Activated CD4-positive, CD25-positive, alpha-beta regulatory T cell treated with anti-CD3 and anti-CD28 coated beads, Interleukin-2, amount 50 U/mL, for 16 hours (primary cell): Measurements from ENCODE around the gene HLA-DQB1.
A peak's percentile ranks its signal among the peaks of the same experiment; 100 is the strongest.
"Not testable (repeated sequence)": the region's sequence is repeated elsewhere in the genome, so short reads cannot be mapped to it uniquely, and the experiment has no call there.

ENCODE experiments used
- DNase-seq: peaks from one replicate; pipeline ENCODE4 v3.0.0-alpha.2; 2020; ENCODE audit warnings: low read depth, low spot score

Gene HLA-DQB1

GRCh38 chr6:32666420-32667300, at the start of gene HLA-DQB1:
Gene HLA-DQB1, minus strand, starts transcription at chr6:32666657. Its CDS starts 50 bp downstream, at chr6:32666607.
- peak; percentile 40 for DNase-seq

GRCh38 chr6:32713241-32713640, 46.8 kb upstream of the HLA-DQB1 start:
- no peak for DNase-seq

- DNase-seq, result no peak
Observed at GRCh38 chr6:32709625-32710024, 43.2 kb upstream of the HLA-DQB1 start.

- DNase-seq, result not testable (repeated sequence)
Observed at GRCh38 chr6:32705164-32705563, 38.7 kb upstream of the HLA-DQB1 start.

- no peak for DNase-seq
Observed at GRCh38 chr6:32703347-32703746, 36.9 kb upstream of the HLA-DQB1 start.

GRCh38 chr6:32700391-32701040, 34.1 kb upstream of the HLA-DQB1 start:
- peak; percentile 6 for DNase-seq

- DNase-seq, result no peak
Observed at GRCh38 chr6:32697031-32697430, 30.6 kb upstream of the HLA-DQB1 start.

GRCh38 chr6:32692019-32692418, 25.6 kb upstream of the HLA-DQB1 start:
- peak; percentile 23 for DNase-seq

GRCh38 chr6:32689531-32690501, 23.4 kb upstream of the HLA-DQB1 start:
- no peak for DNase-seq

- DNase-seq, result peak; percentile 0
Observed at GRCh38 chr6:32685603-32686002, 19.1 kb upstream of the HLA-DQB1 start.

- DNase-seq, result no peak
Observed at GRCh38 chr6:32684246-32684645, 17.8 kb upstream of the HLA-DQB1 start.

- DNase-seq, result no peak
Observed at GRCh38 chr6:32680055-32680454, 13.6 kb upstream of the HLA-DQB1 start.

- DNase-seq, result no peak
Observed at GRCh38 chr6:32679492-32679891, 13.0 kb upstream of the HLA-DQB1 start.

- DNase-seq, result not testable (repeated sequence)
Observed at GRCh38 chr6:32674123-32674522, 7.7 kb upstream of the HLA-DQB1 start.

GRCh38 chr6:32671908-32672307, 5.5 kb upstream of the HLA-DQB1 start:
- not testable (repeated sequence) for DNase-seq

- DNase-seq, result no peak
Observed at GRCh38 chr6:32669893-32670292, 3.4 kb upstream of the HLA-DQB1 start.

- no peak for DNase-seq
Observed at GRCh38 chr6:32669240-32669639, 2.8 kb upstream of the HLA-DQB1 start.

- peak; percentile 31 for DNase-seq
Observed at GRCh38 chr6:32668226-32668747, 1.8 kb upstream of the HLA-DQB1 start.

- DNase-seq, result no peak
Observed at GRCh38 chr6:32665661-32666060, 796 bp downstream of the HLA-DQB1 start.

- DNase-seq, result peak; percentile 5
Observed at GRCh38 chr6:32664827-32665362, 1.6 kb downstream of the HLA-DQB1 start.

- DNase-seq, result no peak
Observed at GRCh38 chr6:32664354-32664753, 2.1 kb downstream of the HLA-DQB1 start.
